HFFc6 (cell line): Measurements from ENCODE around the gene USP7. TPM values are rescaled to one million over a fixed set of nuclear protein-coding genes. Genes with fewer than 3 reads are reported as not detected.

Experiments used
- DNase-seq: peaks from one replicate; pipeline ENCODE4 v3.0.0-alpha.2; 2018
- H3K27ac Mint-ChIP-seq: 2 replicates; pipeline ENCODE4 v1.8.0; 2020; ENCODE audit warnings: mild to moderate bottlenecking, mixed read lengths
- H3K27me3 Mint-ChIP-seq: 2 replicates; pipeline ENCODE4 v1.8.0; 2021; ENCODE audit warnings: mild to moderate bottlenecking, moderate library complexity, mixed read lengths; ENCODE audit not compliant: insufficient read depth
- H3K36me3 Mint-ChIP-seq: 2 replicates; pipeline ENCODE4 v1.8.0; 2021; ENCODE audit warnings: low read depth, mixed read lengths
- H3K4me1 Mint-ChIP-seq: 2 replicates; pipeline ENCODE4 v1.8.0; 2020; ENCODE audit warnings: low read depth, mixed read lengths
- H3K4me3 Mint-ChIP-seq: 2 replicates; pipeline ENCODE4 v1.8.0; 2020; ENCODE audit warnings: mild to moderate bottlenecking, moderate library complexity, mixed read lengths
- H3K9me3 Mint-ChIP-seq: 2 replicates; pipeline ENCODE4 v1.8.0; 2020; ENCODE audit warnings: mild to moderate bottlenecking, mixed read lengths
- total RNA-seq, 6 experiments: library from RNA; stranded (reverse); fragmentation: NEBNext Ultra II Directional; extraction: Animal tissue kit (Norgen Biotek cat#: 25700); gene quantifications; 2 replicates in 1 of 6; 3 replicates in 5 of 6; pipeline ENCODE4 v1.2.3, GENCODE V29; 2021
- TF ChIP-seq, protein P1 (sequence below): fragments of 200-600 bp; sonication (generic); IDR thresholded peaks from 2 replicates; pipeline ENCODE4 v1.5.0; 2021; ENCODE audit warnings: antibody characterized with exemption, mild to moderate bottlenecking

Gene USP7
- total RNA-seq, 6 experiments from 2014 or later = 80.1 to 93.4 (median 89.5) TPM

DNA sequence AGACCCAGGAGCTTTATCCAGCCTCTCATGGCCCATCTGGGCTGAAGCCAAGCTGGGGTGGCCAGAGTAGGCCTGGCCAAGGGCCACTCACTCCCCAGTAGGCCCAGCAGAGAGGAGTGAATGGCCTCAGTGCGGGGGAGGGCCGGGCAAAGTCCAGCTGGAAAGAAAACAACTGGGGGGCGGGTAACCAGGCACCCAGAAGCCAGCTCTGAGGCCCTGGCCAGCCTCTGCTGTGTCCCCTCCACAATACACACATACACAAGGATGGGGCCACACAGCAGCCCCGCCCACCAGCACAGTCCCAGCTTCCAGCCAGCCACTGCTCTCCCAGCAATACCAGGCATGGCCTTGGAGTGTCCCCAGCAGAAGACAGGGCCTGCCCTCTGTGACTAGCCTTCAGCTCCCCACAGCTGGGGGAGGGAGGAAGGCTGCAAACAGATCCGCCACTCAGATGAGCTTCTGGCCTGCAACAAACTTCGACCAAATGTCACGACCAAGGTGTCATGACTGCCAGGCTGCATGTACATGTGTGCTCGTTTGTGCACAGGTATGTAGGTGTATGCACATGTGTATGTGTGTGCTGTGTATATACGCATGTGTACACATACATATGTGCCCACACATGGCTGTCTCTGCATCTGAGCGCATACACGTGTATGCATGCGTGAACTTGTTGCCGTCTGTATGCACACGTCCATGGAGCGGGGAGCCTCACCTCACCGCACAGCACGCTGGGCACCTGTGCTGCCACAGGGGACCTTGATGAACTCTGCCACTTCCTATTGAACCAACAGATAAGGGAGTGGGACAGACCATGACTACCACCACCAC, 99.9 kb downstream of the USP7 start:
- peaks cover 18% of the 10 kb centered on the region for H3K27me3 Mint-ChIP-seq
- peak overlapping the region; percentile 32; the same call in 1 of the 2 replicates for H3K27ac Mint-ChIP-seq
- peaks cover 2% of the 10 kb centered on the region for H3K36me3 Mint-ChIP-seq
- H3K4me3 Mint-ChIP-seq = no peak overlapping the region
- H3K9me3 Mint-ChIP-seq = no peaks in the 10 kb centered on the region
- TF ChIP-seq, protein P1, sequence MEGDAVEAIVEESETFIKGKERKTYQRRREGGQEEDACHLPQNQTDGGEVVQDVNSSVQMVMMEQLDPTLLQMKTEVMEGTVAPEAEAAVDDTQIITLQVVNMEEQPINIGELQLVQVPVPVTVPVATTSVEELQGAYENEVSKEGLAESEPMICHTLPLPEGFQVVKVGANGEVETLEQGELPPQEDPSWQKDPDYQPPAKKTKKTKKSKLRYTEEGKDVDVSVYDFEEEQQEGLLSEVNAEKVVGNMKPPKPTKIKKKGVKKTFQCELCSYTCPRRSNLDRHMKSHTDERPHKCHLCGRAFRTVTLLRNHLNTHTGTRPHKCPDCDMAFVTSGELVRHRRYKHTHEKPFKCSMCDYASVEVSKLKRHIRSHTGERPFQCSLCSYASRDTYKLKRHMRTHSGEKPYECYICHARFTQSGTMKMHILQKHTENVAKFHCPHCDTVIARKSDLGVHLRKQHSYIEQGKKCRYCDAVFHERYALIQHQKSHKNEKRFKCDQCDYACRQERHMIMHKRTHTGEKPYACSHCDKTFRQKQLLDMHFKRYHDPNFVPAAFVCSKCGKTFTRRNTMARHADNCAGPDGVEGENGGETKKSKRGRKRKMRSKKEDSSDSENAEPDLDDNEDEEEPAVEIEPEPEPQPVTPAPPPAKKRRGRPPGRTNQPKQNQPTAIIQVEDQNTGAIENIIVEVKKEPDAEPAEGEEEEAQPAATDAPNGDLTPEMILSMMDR = no peak
- DNase-seq = no peak
- H3K4me1 Mint-ChIP-seq = peaks cover 56% of the 10 kb centered on the region

DNA sequence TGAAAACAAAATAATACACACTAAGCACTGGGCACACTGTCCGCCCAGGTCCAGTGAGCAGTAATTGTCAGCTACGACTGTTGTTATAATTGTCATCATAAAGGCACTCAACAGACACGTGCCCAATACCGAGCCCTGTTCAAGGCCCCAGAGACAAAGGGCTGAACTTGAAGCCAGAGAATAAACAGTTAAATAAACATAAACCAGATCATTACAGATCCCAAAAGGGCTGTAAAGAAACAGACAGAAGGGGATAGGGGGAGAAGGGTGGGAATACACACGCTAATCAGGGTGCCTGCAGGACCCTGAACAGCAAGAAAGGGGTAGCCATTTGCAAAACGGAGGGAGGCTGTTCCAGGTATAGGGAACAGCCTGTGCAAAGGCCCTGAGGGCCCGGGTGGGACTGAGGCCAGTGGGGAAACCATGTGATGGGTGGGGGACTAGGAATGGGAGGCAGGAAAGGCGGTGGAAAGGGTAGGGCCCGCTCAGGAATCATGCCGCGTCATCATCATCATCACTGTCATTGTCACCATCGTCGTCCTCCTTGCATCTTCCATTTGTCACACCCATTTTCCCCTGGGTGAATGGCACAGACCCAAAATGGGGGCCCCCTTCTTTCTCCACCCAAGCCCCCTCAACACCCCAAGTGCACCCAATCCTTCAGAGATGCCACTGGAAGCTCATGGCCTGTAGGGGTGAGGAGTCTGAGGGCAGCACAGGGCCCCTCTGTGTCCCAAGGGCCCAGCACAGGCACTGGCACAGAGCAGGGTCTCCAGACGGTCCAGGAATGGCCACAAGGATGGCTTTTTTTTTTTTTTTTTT, 101.2 kb downstream of the USP7 start:
- DNase-seq = no peak
- TF ChIP-seq, protein P1 = no peak
- H3K4me1 Mint-ChIP-seq = peaks cover 60% of the 10 kb centered on the region
- peak overlapping the region; percentile 42; the same call in 1 of the 2 replicates for H3K27ac Mint-ChIP-seq
- peaks cover 20% of the 10 kb centered on the region for H3K27me3 Mint-ChIP-seq
- H3K36me3 Mint-ChIP-seq = peaks cover 10% of the 10 kb centered on the region
- no peak overlapping the region for H3K4me3 Mint-ChIP-seq
- no peaks in the 10 kb centered on the region for H3K9me3 Mint-ChIP-seq

- H3K9me3 Mint-ChIP-seq = no peaks in the 10 kb centered on the region
- no peak overlapping the region for H3K4me3 Mint-ChIP-seq
- no peak for DNase-seq
- H3K4me1 Mint-ChIP-seq = peaks cover 53% of the 10 kb centered on the region
- H3K27ac Mint-ChIP-seq = no peak overlapping the region
- H3K36me3 Mint-ChIP-seq = peaks cover 13% of the 10 kb centered on the region
- TF ChIP-seq, protein P1 = no peak
- peaks cover 20% of the 10 kb centered on the region for H3K27me3 Mint-ChIP-seq
Observed at GRCh38 chr16:8861563-8862308, 102.0 kb downstream of the USP7 start.

GRCh38 chr16:8859913-8860881, 103.5 kb downstream of the USP7 start:
- TF ChIP-seq, protein P1 = no peak
- peaks cover 23% of the 10 kb centered on the region for H3K27me3 Mint-ChIP-seq
- peaks cover 24% of the 10 kb centered on the region for H3K36me3 Mint-ChIP-seq
- peaks cover 39% of the 10 kb centered on the region for H3K4me1 Mint-ChIP-seq
- no peak overlapping the region for H3K4me3 Mint-ChIP-seq
- H3K9me3 Mint-ChIP-seq = no peaks in the 10 kb centered on the region
- peak overlapping the region; percentile 45; the same call in 1 of the 2 replicates for H3K27ac Mint-ChIP-seq
- no peak for DNase-seq
